ENCODE measurements around the gene DNAJA4.

- TF ChIP-seq POLR2AphosphoS5 (IDR thresholded peaks at IDR 0.05; ENCODE audit: insufficient read depth in 1 of 2, low read depth in 1 of 2) (no peak), CTCF (IDR thresholded peaks at IDR 0.05) (no peak), POLR2A (IDR thresholded peaks at IDR 0.05) (no peak)
Measured at GRCh38 chr15:78234515-78235040, 29.8 kb upstream of the DNAJA4 start, which contains the start of gene ACSBG1.

Data from vagina (tissue), 2 donors.